Endodermal cell (in vitro differentiated cells): ENCODE results near the gene SMNDC1. TPM values are rescaled to one million over a fixed set of nuclear protein-coding genes. Genes with fewer than 3 reads are reported as not detected.

Experiments
- DNase-seq: peaks from one replicate; pipeline ENCODE4 v3.0.0-alpha.2; 2017
- H3K27ac ChIP-seq: 2 replicates; pipeline ENCODE4 v1.5.1; 2013; ENCODE audit warnings: mild to moderate bottlenecking, low read depth, low read length, moderate library complexity
- H3K27me3 ChIP-seq: 2 replicates; pipeline ENCODE4 v1.6.1; 2013; ENCODE audit warnings: mild to moderate bottlenecking, low read length, moderate library complexity; ENCODE audit not compliant: insufficient read depth, control insufficient read depth, poor library complexity, severe bottlenecking
- H3K36me3 ChIP-seq: 2 replicates; pipeline ENCODE4 v1.7.0; 2013; ENCODE audit warnings: mild to moderate bottlenecking, low read length, moderate library complexity; ENCODE audit not compliant: control insufficient read depth, insufficient read depth
- H3K4me1 ChIP-seq: one replicate; pipeline ENCODE4 v1.7.0; 2013; ENCODE audit warnings: low read length; ENCODE audit not compliant: control insufficient read depth, insufficient read depth
- H3K4me3 ChIP-seq: 2 replicates; pipeline ENCODE4 v1.5.1; 2013; ENCODE audit warnings: mild to moderate bottlenecking, low read length, moderate library complexity
- H3K9ac ChIP-seq: 2 replicates; pipeline ENCODE4 v1.6.1; 2013; ENCODE audit warnings: mild to moderate bottlenecking, low read length, moderate library complexity; ENCODE audit not compliant: poor library complexity, severe bottlenecking; ENCODE audit errors: extremely low read depth
- H3K9me3 ChIP-seq: 2 replicates; pipeline ENCODE4 v1.6.1; 2013; ENCODE audit warnings: mild to moderate bottlenecking, low read length, moderate library complexity; ENCODE audit not compliant: control insufficient read depth
- H3K27ac Mint-ChIP-seq: 2 replicates; pipeline ENCODE4 v1.8.0; 2020; ENCODE audit warnings: mixed read lengths
- H3K27me3 Mint-ChIP-seq: 2 replicates; pipeline ENCODE4 v1.8.0; 2021; ENCODE audit warnings: mild to moderate bottlenecking, mixed read lengths; ENCODE audit not compliant: insufficient read depth
- H3K36me3 Mint-ChIP-seq: 2 replicates; pipeline ENCODE4 v1.8.0; 2020; ENCODE audit warnings: low read depth, mixed read lengths
- H3K4me1 Mint-ChIP-seq: 2 replicates; pipeline ENCODE4 v1.8.0; 2020; ENCODE audit warnings: mixed read lengths
- H3K4me3 Mint-ChIP-seq: 2 replicates; pipeline ENCODE4 v1.8.0; 2020; ENCODE audit warnings: mild to moderate bottlenecking, moderate library complexity, mixed read lengths
- H3K9me3 Mint-ChIP-seq: 2 replicates; pipeline ENCODE4 v1.8.0; 2020; ENCODE audit warnings: mild to moderate bottlenecking, mixed read lengths
- CTCF ChIP-seq: fragments of 200-600 bp; sonication (generic); conservative IDR thresholded peaks from 2 replicates; pipeline ENCODE4 v1.5.0; 2021; ENCODE audit warnings: antibody characterized with exemption, mild to moderate bottlenecking
- WGBS, 2 experiments: methylation state at CpG; one replicate each; pipeline versions ENCODE4 v1.1.5 to v1.1.7; 2013; ENCODE audit warnings: missing lambda C conversion rate in 2 of 2, mixed read lengths in 1 of 2; ENCODE audit not compliant: insufficient coverage in 1 of 2, insufficient read length in 1 of 2; 5-methylcytosine and 5-hydroxymethylcytosine counted together
- total RNA-seq, 2 donors: library from RNA; stranded (reverse); fragmentation: NEBNext Ultra II Directional in 1 of 2; extraction: Animal tissue kit (Norgen Biotek cat#: 25700) in 1 of 2; gene quantifications; 2 replicates in 1 of 2; 3 replicates in 1 of 2; pipeline ENCODE4 v1.2.1, GENCODE V29; 2021

The SMNDC1 gene
- total RNA-seq, 2 donors from 2014 or later = 52.9 to 65.6 TPM

GRCh38 chr10:110279407-110279986 is 25.2 kb downstream of the SMNDC1 start:
- Histone ChIP-seq H3K4me1 (no peaks in the 10 kb centered on the region), H3K27me3 (no peaks in the 10 kb centered on the region), H3K27ac (no peak overlapping the region), H3K9ac (no peak overlapping the region), H3K36me3 (peaks cover 29% of the 10 kb centered on the region), H3K9me3 (no peaks in the 10 kb centered on the region), H3K4me3 (no peak overlapping the region)
- WGBS, 2 experiments = 51% methylated on average over 5 to 6 of the region's 6 CpGs
- H3K4me1 Mint-ChIP-seq = peaks cover 7% of the 10 kb centered on the region
- no peaks in the 10 kb centered on the region for H3K9me3 Mint-ChIP-seq
- peaks cover 18% of the 10 kb centered on the region for H3K36me3 Mint-ChIP-seq
- DNase-seq = peak; percentile 69
- H3K4me3 Mint-ChIP-seq = no peak overlapping the region
- peak overlapping the region; percentile 26 for H3K27ac Mint-ChIP-seq
- no peaks in the 10 kb centered on the region for H3K27me3 Mint-ChIP-seq
- peak; percentile 86 for TF ChIP-seq CTCF

GRCh38 chr10:110278562-110279406 is 25.9 kb downstream of the SMNDC1 start:
- H3K4me1 Mint-ChIP-seq = peaks cover 15% of the 10 kb centered on the region
- H3K9me3 ChIP-seq = no peaks in the 10 kb centered on the region
- H3K36me3 Mint-ChIP-seq = peaks cover 13% of the 10 kb centered on the region
- DNase-seq = no peak
- 89 to 97% methylated on average over 5 to 7 of the region's 7 CpGs for WGBS, 2 experiments
- H3K27me3 Mint-ChIP-seq = no peaks in the 10 kb centered on the region
- H3K27me3 ChIP-seq = no peaks in the 10 kb centered on the region
- no peaks in the 10 kb centered on the region for H3K9me3 Mint-ChIP-seq
- peaks cover 2% of the 10 kb centered on the region for H3K4me1 ChIP-seq
- H3K4me3 Mint-ChIP-seq = no peak overlapping the region
- no peak overlapping the region for H3K4me3 ChIP-seq
- TF ChIP-seq CTCF = no peak
- H3K27ac ChIP-seq = no peak overlapping the region
- H3K27ac Mint-ChIP-seq = peak overlapping the region; percentile 26
- H3K36me3 ChIP-seq = peaks cover 22% of the 10 kb centered on the region
- no peak overlapping the region for H3K9ac ChIP-seq

DNA sequence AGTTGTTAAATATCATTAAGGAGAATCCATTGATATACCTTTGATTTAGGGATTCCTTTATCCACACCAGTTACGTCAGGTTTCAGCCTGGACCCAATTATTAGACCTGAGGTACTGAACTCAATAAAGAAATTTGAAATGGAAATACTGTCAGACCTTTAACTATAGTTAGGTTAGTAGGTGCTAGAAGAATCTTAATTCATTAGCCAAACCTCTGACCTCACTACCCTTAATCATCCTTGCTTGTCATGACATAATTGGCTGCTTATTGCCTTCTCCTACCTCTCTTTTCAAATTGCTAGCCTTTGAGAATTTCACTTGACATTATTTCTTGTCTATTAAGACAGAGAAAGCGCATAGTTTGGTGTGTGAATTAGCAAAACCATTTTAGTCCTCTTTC is 27.1 kb downstream of the SMNDC1 start:
- peak overlapping the region; percentile 40 for H3K27ac ChIP-seq

More for the DNA sequence above, 27.1 kb downstream of the SMNDC1 start:
- no peak for TF ChIP-seq CTCF
- H3K4me3 Mint-ChIP-seq = no peak overlapping the region
- no peaks in the 10 kb centered on the region for H3K9me3 Mint-ChIP-seq
- H3K27me3 Mint-ChIP-seq = no peaks in the 10 kb centered on the region
- H3K36me3 Mint-ChIP-seq = peaks cover 13% of the 10 kb centered on the region
- Histone ChIP-seq H3K27me3 (no peaks in the 10 kb centered on the region), H3K4me1 (peaks cover 2% of the 10 kb centered on the region), H3K4me3 (no peak overlapping the region), H3K9me3 (no peaks in the 10 kb centered on the region), H3K9ac (no peak overlapping the region), H3K36me3 (peaks cover 21% of the 10 kb centered on the region)
- no peak overlapping the region for H3K27ac Mint-ChIP-seq
- peaks cover 18% of the 10 kb centered on the region for H3K4me1 Mint-ChIP-seq
- no peak for DNase-seq
- 88 to 97% methylated on average over 1 to 2 of the region's 2 CpGs for WGBS, 2 experiments
